ENCODE data around the gene CHIT1. TPM values are rescaled to one million over a fixed set of nuclear protein-coding genes. Genes with fewer than 3 reads are reported as not detected.

Gene CHIT1
- total RNA-seq, result not detected in 2 replicates

GRCh38 chr1:203229471-203230135 lies at the start of gene CHIT1:
Gene CHIT1 (minus strand): TSS chr1:203229673. CDS start chr1:203229636, 37 bp downstream.

GRCh38 chr1:203186446-203187303 lies 42.8 kb downstream of the CHIT1 start, which contains the start of gene CHI3L1:
Gene CHI3L1 (minus strand): TSS chr1:203186704. CDS start chr1:203186623, 81 bp downstream.

GRCh38 chr1:203175237-203175826 lies 54.1 kb downstream of the CHIT1 start, which contains the start of gene MYBPH:
Gene MYBPH (minus strand): TSS chr1:203175826. CDS start chr1:203175755, 71 bp downstream.

Other genes starting within 250 kb of the CHIT1 start
- gene TMEM183A, start 222.3 kb downstream of the CHIT1 start, total RNA-seq, result 63.6 and 81.1 TPM in 2 replicates
- gene PPFIA4, start 203.2 kb downstream of the CHIT1 start, total RNA-seq, result 0.11 and 0.17 TPM in 2 replicates
- gene MYOG, start 143.7 kb downstream of the CHIT1 start, total RNA-seq, result not detected in 2 replicates
- not detected in 2 replicates for gene ADORA1, start 101.9 kb downstream of the CHIT1 start, total RNA-seq
- not detected in 2 replicates for gene MYBPH, start 53.8 kb downstream of the CHIT1 start, total RNA-seq
- gene CHI3L1, start 43.0 kb downstream of the CHIT1 start, total RNA-seq, result not detected in 2 replicates
- gene BTG2, start 75.8 kb upstream of the CHIT1 start, total RNA-seq, result 15.3 and 18.5 TPM in 2 replicates
- gene FMOD, start 121.4 kb upstream of the CHIT1 start, total RNA-seq, result 4.5 and 13.9 TPM in 2 replicates
- gene PRELP, start 246.1 kb upstream of the CHIT1 start, total RNA-seq, result under 0.01 TPM in 1 of 2 replicates, not detected in the other